BE2C (cell line): Measurements from ENCODE around the gene OXA1L.

ENCODE experiments used
- DNase-seq: peaks from one replicate; pipeline ENCODE4 v3.0.0-alpha.2; 2020
- H3K27me3 ChIP-seq: fragments of 250-450 bp; sonication (Bioruptor Pico); 2 replicates; pipeline ENCODE4 v1.5.1; 2020; ENCODE audit warnings: mild to moderate bottlenecking
- H3K36me3 ChIP-seq: fragments of 250-450 bp; sonication (Bioruptor Pico); 2 replicates; pipeline ENCODE4 v1.5.1; 2020; ENCODE audit warnings: mild to moderate bottlenecking
- H3K4me1 ChIP-seq: fragments of 250-450 bp; sonication (Bioruptor Pico); 2 replicates; pipeline ENCODE4 v1.5.1; 2020
- H3K4me3 ChIP-seq: 2 replicates; pipeline ENCODE4 v1.5.1; 2011; ENCODE audit warnings: low read depth, low read length
- H3K9me3 ChIP-seq: fragments of 250-450 bp; sonication (Bioruptor Pico); 2 replicates; pipeline ENCODE4 v1.5.1; 2020
- TF ChIP-seq, protein P1 (sequence below): IDR thresholded peaks from 2 replicates; pipeline ENCODE4 v1.5.1; 2012; ENCODE audit warnings: mild to moderate bottlenecking, low read depth, low read length

OXA1L gene

GRCh38 chr14:22764382-22764781 is 2.1 kb upstream of the OXA1L start:
- no peak for DNase-seq
- H3K9me3 ChIP-seq: no peaks in the 10 kb centered on the region
- H3K4me1 ChIP-seq: peaks cover 3% of the 10 kb centered on the region
- TF ChIP-seq, protein P1, sequence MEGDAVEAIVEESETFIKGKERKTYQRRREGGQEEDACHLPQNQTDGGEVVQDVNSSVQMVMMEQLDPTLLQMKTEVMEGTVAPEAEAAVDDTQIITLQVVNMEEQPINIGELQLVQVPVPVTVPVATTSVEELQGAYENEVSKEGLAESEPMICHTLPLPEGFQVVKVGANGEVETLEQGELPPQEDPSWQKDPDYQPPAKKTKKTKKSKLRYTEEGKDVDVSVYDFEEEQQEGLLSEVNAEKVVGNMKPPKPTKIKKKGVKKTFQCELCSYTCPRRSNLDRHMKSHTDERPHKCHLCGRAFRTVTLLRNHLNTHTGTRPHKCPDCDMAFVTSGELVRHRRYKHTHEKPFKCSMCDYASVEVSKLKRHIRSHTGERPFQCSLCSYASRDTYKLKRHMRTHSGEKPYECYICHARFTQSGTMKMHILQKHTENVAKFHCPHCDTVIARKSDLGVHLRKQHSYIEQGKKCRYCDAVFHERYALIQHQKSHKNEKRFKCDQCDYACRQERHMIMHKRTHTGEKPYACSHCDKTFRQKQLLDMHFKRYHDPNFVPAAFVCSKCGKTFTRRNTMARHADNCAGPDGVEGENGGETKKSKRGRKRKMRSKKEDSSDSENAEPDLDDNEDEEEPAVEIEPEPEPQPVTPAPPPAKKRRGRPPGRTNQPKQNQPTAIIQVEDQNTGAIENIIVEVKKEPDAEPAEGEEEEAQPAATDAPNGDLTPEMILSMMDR: no peak
- H3K27me3 ChIP-seq: no peaks in the 10 kb centered on the region
- peaks cover 12% of the 10 kb centered on the region for H3K36me3 ChIP-seq
- no peak overlapping the region for H3K4me3 ChIP-seq

GRCh38 chr14:22767323-22767589 is 768 bp downstream of the OXA1L start:
- no peak for DNase-seq
- TF ChIP-seq, protein P1: no peak
- H3K9me3 ChIP-seq: no peaks in the 10 kb centered on the region
- H3K4me3 ChIP-seq: peak overlapping the region; percentile 98
- H3K27me3 ChIP-seq: no peaks in the 10 kb centered on the region
- H3K4me1 ChIP-seq: peaks cover 3% of the 10 kb centered on the region
- H3K36me3 ChIP-seq: peaks cover 36% of the 10 kb centered on the region

GRCh38 chr14:22768947-22769346 is 2.5 kb downstream of the OXA1L start:
- no peak for DNase-seq
- TF ChIP-seq, protein P1: no peak
- peaks cover 39% of the 10 kb centered on the region for H3K36me3 ChIP-seq

DNA sequence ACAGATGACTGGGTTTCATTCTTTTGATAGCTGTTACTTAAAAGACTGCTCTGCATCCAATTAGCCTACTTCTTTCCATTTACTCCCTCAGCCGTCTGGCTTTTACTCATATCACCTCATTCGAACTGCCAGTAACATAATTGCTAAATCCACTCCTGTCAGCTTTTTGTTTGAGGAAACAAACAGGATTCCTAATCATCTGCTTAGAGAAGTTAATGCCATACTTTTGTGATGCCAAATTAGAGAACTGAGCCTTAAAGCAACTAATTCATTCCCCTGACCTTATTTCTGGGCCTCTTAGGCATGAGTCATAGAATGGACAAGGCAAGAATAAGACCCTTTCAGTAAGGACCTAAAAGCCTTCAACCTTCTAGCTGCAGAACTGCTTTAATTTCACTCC is 2.9 kb downstream of the OXA1L start:
- Histone ChIP-seq H3K36me3 (peaks cover 39% of the 10 kb centered on the region), H3K27me3 (no peaks in the 10 kb centered on the region), H3K4me1 (peaks cover 3% of the 10 kb centered on the region), H3K4me3 (no peak overlapping the region), H3K9me3 (no peaks in the 10 kb centered on the region)
- TF ChIP-seq, protein P1: no peak
- DNase-seq: no peak

More at GRCh38 chr14:22768947-22769346, 2.5 kb downstream of the OXA1L start:
- Histone ChIP-seq H3K4me1 (peaks cover 3% of the 10 kb centered on the region), H3K9me3 (no peaks in the 10 kb centered on the region), H3K27me3 (no peaks in the 10 kb centered on the region), H3K4me3 (no peak overlapping the region)

DNA sequence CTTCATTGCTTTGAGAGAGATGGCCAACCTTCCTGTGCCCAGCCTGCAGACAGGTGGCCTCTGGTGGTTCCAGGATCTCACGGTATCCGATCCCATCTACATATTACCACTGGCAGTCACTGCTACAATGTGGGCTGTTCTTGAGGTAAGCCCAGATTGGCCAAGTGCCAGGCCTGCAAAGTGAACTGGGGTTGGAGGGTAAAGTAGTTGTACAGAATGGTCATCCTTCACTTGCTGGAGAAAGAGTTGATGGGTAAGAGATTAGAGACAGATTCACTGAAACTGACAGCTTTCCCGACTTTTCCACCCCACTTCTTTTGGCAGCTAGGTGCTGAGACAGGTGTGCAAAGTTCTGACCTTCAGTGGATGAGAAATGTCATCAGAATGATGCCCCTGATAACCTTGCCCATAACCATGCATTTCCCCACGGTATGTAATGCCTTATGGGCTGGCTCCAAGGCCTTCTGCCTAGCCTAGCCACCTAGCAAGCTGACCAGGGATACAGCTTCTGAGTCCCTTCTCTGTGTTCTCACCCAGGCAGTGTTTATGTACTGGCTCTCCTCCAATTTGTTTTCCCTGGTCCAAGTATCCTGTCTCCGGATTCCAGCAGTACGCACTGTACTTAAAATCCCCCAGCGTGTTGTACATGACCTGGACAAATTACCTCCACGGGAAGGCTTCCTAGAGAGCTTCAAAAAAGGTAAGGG is 4.1 kb downstream of the OXA1L start:
- TF ChIP-seq, protein P1: no peak
- H3K27me3 ChIP-seq: no peaks in the 10 kb centered on the region
- H3K9me3 ChIP-seq: no peaks in the 10 kb centered on the region
- DNase-seq: no peak
- H3K4me3 ChIP-seq: no peak overlapping the region
- H3K36me3 ChIP-seq: peaks cover 39% of the 10 kb centered on the region
- peaks cover 3% of the 10 kb centered on the region for H3K4me1 ChIP-seq

DNA sequence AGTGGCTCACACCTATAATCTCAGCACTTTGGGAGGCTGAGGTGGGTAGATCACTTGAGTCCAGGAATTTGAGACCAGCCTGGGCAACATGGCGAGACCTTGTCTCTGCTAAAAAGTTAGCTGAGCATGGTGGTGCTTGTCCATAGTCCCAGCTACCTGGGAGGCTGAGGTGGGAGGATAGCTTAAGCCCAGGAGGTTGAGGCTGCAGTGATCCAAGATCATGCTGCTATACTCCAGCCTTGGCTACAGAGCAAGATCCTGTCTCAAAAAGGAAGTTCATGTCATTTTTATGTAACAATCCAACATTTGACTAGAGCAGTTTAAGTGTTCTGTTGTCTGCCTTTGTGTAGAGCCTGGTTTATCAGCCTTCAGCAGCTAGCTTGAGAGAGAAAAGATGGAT is 6.2 kb downstream of the OXA1L start:
- TF ChIP-seq, protein P1: no peak
- Histone ChIP-seq H3K4me1 (peaks cover 2% of the 10 kb centered on the region), H3K4me3 (no peak overlapping the region), H3K9me3 (no peaks in the 10 kb centered on the region), H3K27me3 (no peaks in the 10 kb centered on the region), H3K36me3 (peaks cover 39% of the 10 kb centered on the region)
- DNase-seq: no peak
